Stimulated activated CD8-positive, alpha-beta memory T cell treated with anti-CD3 and anti-CD28 coated beads, Interleukin-4, amount 100 ng/mL, for 24 hours (primary cell): Measurements from ENCODE around the gene SLC22A12.

Experiments used
- DNase-seq: peaks from one replicate; pipeline ENCODE4 v3.0.0-alpha.2; 2020; ENCODE audit warnings: low read depth

Gene SLC22A12

GRCh38 chr11:64563966-64564365 is 27.1 kb upstream of the SLC22A12 start:
- no peak for DNase-seq

DNA sequence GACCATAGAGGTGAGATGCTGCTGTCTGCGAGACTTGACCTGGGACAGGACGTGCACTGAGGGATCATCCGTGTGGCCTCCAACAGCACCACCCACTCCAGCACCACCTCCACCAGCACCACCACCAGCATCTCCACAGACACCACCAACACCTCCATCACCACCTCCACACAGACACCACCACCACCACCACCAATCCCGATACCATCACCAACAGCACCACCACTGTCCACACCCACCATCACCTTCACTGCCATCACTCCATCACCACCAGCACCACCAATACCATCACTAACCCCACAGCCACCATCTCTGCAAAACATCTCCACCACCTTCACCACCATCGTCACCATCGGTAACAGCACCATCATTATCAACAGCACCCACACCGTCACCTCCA is 26.6 kb upstream of the SLC22A12 start:
- DNase-seq: no peak

DNA sequence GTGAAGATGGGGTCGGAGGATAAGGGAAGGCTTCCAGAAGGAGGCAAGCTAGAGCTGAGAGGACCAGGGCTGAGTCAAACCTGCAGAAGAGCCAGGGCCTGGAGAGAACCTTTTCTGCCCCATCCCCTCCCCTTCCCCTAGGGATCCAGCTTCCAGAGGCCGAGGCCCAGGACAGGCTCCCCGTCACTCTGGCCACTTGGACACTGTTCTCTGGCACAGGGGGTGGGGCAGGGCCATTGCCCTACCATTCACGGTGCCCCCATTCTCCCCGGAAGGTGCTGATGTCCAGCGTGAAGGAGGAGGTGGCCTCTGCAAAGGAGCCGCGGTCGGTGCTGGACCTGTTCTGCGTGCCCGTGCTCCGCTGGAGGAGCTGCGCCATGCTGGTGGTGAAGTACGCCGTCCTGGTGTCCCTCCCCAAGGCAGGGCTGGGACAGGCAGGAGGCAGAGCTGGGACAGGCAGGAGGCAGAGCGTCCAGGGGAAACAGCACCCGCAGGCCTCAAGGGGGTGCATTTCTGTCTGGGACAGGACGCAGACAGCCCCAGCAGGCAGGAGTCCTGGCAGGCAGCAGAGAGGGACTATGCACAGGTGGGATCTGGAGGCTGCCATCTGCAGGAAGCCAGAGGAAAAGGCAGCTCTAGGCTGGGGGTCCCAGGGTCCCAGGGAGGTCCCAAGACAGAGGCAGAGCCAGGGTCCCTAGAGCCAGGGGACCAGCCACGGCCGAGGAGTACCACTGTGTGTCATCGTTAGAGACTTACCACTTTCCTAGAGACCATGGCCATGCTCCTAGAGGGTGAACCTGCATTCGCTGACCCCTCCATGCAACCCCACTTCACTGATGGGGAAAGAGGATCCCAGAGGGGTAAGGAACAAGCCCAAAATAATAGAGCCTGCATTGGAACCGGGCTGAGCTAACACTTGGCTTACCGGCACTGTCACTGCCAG is 25.8 kb upstream of the SLC22A12 start:
- DNase-seq: no peak

DNA sequence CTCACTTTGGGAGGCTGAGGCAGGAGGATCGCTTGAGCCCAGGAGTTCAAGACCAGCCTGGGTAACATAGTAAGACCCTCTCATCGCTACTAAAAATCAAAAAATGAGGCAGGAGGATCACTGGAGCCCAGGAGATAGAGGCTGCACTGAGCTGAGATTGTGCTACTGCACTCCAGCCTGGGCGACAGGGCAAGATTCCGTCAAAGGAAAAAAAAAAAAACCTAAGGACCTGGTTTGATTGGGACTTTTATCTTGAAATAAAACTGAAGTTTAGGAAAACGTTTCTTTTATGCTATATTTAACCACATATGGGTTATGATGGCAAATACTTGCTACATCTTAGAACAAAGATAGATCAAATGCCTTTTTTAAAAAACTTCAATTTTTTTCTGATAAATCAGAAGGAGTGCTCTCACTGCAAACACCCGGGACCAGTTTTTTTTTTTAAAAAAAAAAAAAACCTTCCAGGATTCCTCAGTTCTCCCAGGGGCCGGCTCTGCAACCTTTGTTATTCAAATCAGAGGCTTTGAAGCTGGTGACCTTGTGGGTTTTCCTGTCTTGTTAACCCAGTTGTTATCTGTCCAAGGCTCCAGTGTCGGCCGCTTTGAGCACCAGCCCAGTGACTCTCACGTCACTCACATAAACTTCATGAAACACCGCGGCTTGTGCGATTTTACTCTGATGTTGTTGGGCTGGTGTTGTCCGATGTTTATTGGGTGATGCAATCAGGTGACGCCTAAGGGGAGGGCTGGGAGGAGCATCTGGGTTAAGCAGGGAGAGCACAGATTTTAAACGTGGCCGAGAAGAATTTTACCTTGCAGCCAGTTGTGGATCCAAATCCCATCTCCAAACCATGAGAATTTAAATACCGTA is 24.7 kb upstream of the SLC22A12 start:
- DNase-seq: no peak

GRCh38 chr11:64566915-64567891 is 23.8 kb upstream of the SLC22A12 start:
- no peak for DNase-seq

DNA sequence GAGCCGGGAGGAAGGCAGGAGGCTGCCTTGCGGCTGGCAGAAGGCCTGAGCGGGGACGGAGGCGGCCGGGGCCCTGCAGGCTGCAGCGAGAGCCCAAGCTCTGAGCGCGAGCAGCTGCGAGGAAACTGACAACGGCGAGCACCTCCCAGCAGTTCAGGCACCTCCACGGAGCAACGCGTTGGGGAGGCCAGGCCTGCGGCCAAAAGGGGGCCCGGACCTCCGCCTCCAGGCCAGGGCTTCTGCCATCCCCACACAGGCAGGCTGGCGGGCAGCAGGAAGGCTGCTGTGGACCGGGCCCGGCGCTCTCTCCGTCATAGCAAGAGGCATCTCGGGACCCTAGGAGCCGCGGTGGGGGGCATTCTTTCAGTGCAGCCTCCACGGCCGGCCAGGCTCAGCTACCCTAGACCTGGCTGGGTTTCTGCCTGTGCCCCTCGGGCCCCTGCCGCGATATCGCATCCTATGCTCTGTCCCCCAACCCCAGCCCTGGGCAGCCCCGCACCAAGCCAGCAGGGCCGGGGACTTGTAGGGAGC is 22.9 kb upstream of the SLC22A12 start:
- DNase-seq: no peak

DNA sequence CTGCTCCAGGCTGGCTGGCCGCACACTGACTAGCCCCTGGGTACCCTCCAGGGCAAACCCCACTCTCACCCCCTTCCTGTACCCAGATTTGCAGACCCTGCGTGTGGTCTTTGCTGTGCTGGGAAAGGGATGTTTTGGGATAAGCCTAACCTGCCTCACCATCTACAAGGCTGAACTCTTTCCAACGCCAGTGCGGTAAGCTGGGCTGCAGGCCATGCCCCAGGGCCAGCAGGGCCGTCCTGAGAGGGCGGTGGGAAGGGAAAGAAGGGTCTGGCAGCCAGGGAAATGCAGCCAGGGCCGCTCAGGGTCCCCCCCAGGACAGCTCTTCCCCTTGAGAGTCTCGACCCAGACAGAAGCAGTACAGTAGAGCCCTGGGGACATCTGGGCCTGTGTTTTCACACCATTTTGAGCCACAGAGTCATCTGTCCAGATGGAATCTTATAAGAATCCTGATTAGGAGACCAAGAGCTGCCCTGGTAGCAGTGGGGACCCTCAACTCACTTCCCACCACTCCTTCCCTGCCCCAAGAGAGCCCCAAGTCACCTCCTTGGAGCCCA is 22.4 kb upstream of the SLC22A12 start:
- no peak for DNase-seq

DNA sequence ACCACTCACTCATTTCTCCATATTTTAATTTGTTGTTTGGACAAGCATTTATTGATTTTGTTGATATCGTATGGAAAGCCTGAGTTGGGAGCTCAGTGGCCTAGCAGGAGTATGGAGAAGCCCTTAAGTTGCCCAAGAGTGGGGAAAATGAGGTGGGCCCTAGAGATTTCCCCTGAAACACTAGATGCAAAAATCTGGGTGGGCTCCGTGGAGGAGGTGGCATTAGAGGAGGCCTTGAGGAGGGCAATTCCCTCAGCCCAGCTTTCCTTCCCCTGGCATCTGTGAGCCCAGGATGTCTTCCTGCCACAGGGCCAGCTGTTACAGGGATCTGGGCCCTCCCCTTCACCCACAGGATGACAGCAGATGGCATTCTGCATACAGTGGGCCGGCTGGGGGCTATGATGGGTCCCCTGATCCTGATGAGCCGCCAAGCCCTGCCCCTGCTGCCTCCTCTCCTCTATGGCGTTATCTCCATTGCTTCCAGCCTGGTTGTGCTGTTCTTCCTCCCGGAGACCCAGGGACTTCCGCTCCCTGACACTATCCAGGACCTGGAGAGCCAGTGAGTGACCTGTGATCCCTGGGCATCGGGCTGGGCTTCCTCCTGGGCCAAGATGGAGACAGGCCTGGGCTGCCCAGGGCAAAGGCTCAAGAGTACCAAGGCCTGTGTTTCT is 21.6 kb upstream of the SLC22A12 start:
- DNase-seq: no peak

- no peak for DNase-seq
These were observed 20.7 kb upstream of the SLC22A12 start for GRCh38 chr11:64570341-64570740.

- no peak for DNase-seq
These were observed 20.0 kb upstream of the SLC22A12 start for GRCh38 chr11:64571050-64571409.

DNA sequence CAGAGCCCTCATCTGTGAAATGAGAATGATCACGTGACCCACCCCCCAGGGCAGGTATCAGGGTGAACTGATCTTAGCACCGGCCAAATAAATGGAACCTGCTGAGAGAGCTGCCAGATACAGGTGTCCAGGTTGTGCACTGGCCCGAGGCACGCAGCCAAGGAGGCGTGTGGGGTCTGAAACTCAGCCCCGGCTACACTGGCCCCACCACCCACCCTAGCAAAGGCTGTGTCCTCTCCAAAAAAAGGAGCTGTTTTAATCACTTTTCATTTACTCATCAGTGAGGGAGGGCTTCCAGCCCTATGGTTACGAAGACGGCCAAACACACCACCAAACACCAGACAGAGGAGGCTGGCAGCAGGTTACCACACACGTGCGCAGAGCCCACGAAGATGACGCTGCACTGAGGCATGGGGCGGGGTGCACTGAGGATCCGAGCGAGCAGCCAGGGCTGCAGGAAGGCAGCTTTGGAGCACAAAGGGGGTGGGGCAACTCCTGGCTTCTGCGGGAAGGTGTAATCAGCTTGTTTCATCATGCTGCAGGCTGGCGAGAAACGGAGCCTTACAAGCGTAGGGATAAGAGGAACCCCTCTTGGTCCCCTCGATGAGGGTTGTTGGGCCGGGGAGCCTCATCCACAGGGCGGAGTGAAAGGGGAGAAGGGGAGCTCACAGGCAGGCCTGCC is 19.5 kb upstream of the SLC22A12 start:
- DNase-seq: no peak

GRCh38 chr11:64572143-64572542 is 18.9 kb upstream of the SLC22A12 start:
- no peak for DNase-seq

- no peak for DNase-seq
These were observed 13.8 kb upstream of the SLC22A12 start for GRCh38 chr11:64577202-64577601.

GRCh38 chr11:64580412-64580811 is 10.6 kb upstream of the SLC22A12 start:
- DNase-seq: no peak

DNA sequence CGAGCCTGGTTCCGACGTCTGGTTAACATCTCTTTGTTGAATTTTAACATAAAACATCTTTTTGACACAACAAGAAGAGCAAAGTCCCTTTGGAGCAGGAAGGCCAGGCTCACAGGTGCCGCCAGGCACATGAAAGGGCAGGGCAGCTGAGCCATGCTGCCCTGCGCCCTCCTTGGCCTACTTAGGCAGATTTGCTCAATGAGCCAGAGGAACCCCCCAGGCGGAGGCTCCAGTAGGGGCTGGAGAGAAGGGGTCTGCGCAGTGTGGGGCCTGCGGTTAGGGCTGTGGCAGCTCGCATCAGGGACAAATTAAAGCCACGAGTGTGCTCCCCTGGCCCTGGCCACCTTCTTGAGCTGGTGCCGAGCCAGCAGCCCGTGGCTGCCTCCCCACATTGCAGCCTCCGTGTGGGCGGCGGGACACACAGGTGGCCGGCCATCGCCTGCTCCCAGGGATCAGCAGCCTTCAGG is 9.9 kb upstream of the SLC22A12 start:
- no peak for DNase-seq

DNA sequence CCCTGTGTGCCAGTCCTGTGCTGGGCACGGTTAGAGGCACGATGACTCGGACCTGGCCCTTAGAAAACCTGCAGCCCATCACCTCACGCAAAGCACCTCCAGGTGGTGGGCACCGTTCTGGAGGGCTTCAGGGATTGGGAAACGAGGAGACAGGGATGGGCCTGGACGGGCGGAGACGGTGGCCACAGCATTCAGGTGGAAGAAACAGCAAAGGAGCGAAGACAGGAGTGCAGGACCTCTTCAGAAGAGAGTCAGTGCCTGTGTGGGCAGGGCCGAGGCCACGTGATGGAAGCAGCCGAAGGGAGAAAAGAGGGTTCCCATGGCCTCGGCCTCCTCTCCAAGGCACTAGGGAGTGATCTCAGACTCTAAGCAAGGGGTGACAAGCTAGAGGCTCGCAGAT is 8.1 kb upstream of the SLC22A12 start:
- no peak for DNase-seq

- no peak for DNase-seq
These were observed 7.4 kb upstream of the SLC22A12 start for GRCh38 chr11:64583296-64584262.

- DNase-seq: no peak
These were observed 5.9 kb upstream of the SLC22A12 start for GRCh38 chr11:64585150-64585549.

GRCh38 chr11:64586366-64586765 is 4.7 kb upstream of the SLC22A12 start:
- no peak for DNase-seq
